Fibroblast of lung (primary cell): ENCODE data around the gene TMPRSS15. TPM values are rescaled to one million over a fixed set of nuclear protein-coding genes. Genes with fewer than 3 reads are reported as not detected.

Experiments
- DNase-seq, 2 donors: peaks; one replicate each; pipeline versions ENCODE4 v3.0.0 to v3.0.0-alpha.2; 2010; ENCODE audit warnings: low read depth in 2 of 2
- H2AFZ ChIP-seq: 2 replicates; pipeline ENCODE4 v1.5.1; 2012; ENCODE audit warnings: low read length, control low read depth, inconsistent platforms
- H3K27ac ChIP-seq: 2 replicates; pipeline ENCODE4 v1.5.1; 2011; ENCODE audit warnings: low read length, control low read depth; ENCODE audit not compliant: insufficient read depth
- H3K27me3 ChIP-seq: 2 replicates; pipeline ENCODE4 v1.5.1; 2011; ENCODE audit warnings: mild to moderate bottlenecking, low read length; ENCODE audit not compliant: control insufficient read depth, insufficient read depth
- H3K36me3 ChIP-seq: 2 replicates; pipeline ENCODE4 v1.5.1; 2011; ENCODE audit warnings: low read length; ENCODE audit not compliant: control insufficient read depth, insufficient read depth
- H3K4me1 ChIP-seq: 2 replicates; pipeline ENCODE4 v1.5.1; 2011; ENCODE audit warnings: low read length; ENCODE audit not compliant: control insufficient read depth, insufficient read depth; ENCODE audit errors: extremely low read depth
- H3K4me2 ChIP-seq: 2 replicates; pipeline ENCODE4 v1.5.1; 2011; ENCODE audit warnings: low read length, control low read depth; ENCODE audit not compliant: insufficient read depth; ENCODE audit errors: extremely low read depth
- H3K4me3 ChIP-seq, 4 experiments: fragments of 200-600 bp in 1 of 4; sonication (generic) in 1 of 4; replicated peaks in 1 of 4; 2 replicates each; pipeline ENCODE4 v1.5.1; 2011 to 2016; ENCODE audit warnings: low read length in 4 of 4, low read depth in 3 of 4, mild to moderate bottlenecking in 3 of 4, control low read depth in 2 of 4, inconsistent platforms in 1 of 4, mixed read lengths in 1 of 4; ENCODE audit not compliant: insufficient read depth in 1 of 4; ENCODE audit errors: control extremely low read depth in 1 of 4
- H3K79me2 ChIP-seq: 2 replicates; pipeline ENCODE4 v1.5.1; 2012; ENCODE audit warnings: mild to moderate bottlenecking, low read length, inconsistent platforms; ENCODE audit not compliant: control insufficient read depth, insufficient read depth
- H3K9ac ChIP-seq: 2 replicates; pipeline ENCODE4 v1.5.1; 2011; ENCODE audit warnings: mild to moderate bottlenecking, low read length, control low read depth; ENCODE audit not compliant: insufficient read depth
- H3K9me3 ChIP-seq: 2 replicates; pipeline ENCODE4 v1.5.1; 2012; ENCODE audit warnings: low read depth, low read length; ENCODE audit not compliant: control insufficient read depth, insufficient read depth
- H4K20me1 ChIP-seq: 2 replicates; pipeline ENCODE4 v1.5.1; 2011; ENCODE audit warnings: low read length; ENCODE audit not compliant: control insufficient read depth, insufficient read depth; ENCODE audit errors: extremely low read depth
- EZH2 ChIP-seq: IDR thresholded peaks from 2 replicates; pipeline ENCODE4 v1.5.1; 2012; ENCODE audit warnings: low read length, control low read depth, mild to moderate bottlenecking; ENCODE audit errors: missing control alignments
- polyA plus RNA-seq, 2 donors: library from polyadenylated mRNA; depleted of rRNA in 1 of 2; stranded (reverse) in 1 of 2; unstranded in 1 of 2; fragments of >200 nt; gene quantifications; 2 replicates each; pipeline ENCODE4 v1.2.1, GENCODE V29; 2011 to 2012; ENCODE audit warnings: missing spikeins in 1 of 2
- total RNA-seq: library from RNA; depleted of rRNA; stranded (reverse); fragments of >200 nt; gene quantifications from 2 replicates; pipeline ENCODE4 v1.2.1, GENCODE V29; 2014
- TF ChIP-seq, protein P1 (sequence below), 2 donors: IDR thresholded peaks in 1 of 2; conservative IDR thresholded peaks in 1 of 2; 1 replicate in 1 of 2; 2 replicates in 1 of 2; pipeline ENCODE4 v1.5.1; 2011 to 2012; ENCODE audit warnings: low read length in 2 of 2, control low read depth in 1 of 2, inconsistent platforms in 1 of 2, low read depth in 1 of 2, mild to moderate bottlenecking in 1 of 2

TMPRSS15 gene
- total and polyA plus RNA-seq, 2 donors (not counting 1 experiment from before 2014, with no cell fraction given): not detected

DNA sequence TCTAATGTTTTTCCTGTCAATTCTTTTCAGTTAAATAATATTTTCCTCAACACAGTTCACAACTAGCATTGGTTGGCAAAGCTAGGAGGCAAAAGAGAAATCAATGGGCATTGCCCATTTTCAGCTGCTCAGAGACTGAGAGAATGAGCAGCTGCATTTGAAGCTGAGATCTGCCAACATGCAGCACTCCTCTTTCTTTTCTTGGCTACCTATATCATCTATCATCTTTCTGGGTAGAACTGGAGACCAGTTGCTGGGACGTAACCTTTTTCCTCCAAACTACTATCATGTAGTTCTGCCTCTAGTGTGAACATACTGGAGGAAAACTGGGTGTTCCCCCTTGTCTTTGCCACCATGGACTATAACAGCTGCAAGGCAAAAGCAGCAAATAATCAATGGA lies 136.1 kb downstream of the TMPRSS15 start:
- H3K9me3 ChIP-seq: no peaks in the 10 kb centered on the region
- no peak for DNase-seq
- H4K20me1 ChIP-seq: no peaks in the 10 kb centered on the region
- no peak for TF ChIP-seq EZH2
- TF ChIP-seq, protein P1, sequence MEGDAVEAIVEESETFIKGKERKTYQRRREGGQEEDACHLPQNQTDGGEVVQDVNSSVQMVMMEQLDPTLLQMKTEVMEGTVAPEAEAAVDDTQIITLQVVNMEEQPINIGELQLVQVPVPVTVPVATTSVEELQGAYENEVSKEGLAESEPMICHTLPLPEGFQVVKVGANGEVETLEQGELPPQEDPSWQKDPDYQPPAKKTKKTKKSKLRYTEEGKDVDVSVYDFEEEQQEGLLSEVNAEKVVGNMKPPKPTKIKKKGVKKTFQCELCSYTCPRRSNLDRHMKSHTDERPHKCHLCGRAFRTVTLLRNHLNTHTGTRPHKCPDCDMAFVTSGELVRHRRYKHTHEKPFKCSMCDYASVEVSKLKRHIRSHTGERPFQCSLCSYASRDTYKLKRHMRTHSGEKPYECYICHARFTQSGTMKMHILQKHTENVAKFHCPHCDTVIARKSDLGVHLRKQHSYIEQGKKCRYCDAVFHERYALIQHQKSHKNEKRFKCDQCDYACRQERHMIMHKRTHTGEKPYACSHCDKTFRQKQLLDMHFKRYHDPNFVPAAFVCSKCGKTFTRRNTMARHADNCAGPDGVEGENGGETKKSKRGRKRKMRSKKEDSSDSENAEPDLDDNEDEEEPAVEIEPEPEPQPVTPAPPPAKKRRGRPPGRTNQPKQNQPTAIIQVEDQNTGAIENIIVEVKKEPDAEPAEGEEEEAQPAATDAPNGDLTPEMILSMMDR (conservative IDR thresholded peaks at IDR 0.05 in 1 of 2, IDR thresholded peaks at IDR 0.05 in 1 of 2; ENCODE audit: low read depth in 1 of 2, low read length in 2 of 2): no peak
- H2AFZ ChIP-seq: no peak overlapping the region
- no peak overlapping the region for H3K4me2 ChIP-seq
- no peaks in the 10 kb centered on the region for H3K36me3 ChIP-seq
- no peaks in the 10 kb centered on the region for H3K4me1 ChIP-seq
- no peaks in the 10 kb centered on the region for H3K79me2 ChIP-seq
- H3K4me3 ChIP-seq: no peak overlapping the region
- no peak overlapping the region for H3K27ac ChIP-seq
- H3K9ac ChIP-seq: no peak overlapping the region
- H3K27me3 ChIP-seq: no peaks in the 10 kb centered on the region

DNA sequence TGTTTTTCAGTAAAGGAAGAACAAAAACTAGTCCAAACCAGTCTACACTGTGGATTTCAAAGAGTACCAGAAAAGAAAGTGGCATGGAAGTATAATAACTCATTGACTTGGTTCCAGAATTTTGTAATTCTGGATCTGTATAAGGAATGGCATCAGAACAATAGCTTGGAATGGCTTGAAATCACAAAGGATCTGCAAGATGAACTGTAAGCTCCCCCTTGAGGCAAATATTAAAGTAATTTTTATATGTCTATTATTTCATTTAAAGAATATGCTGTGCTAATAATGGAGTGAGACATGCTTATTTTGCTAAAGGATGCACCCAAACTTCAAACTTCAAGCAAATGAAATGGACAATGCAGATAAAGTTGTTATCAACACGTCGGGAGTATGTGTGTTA lies 137.6 kb downstream of the TMPRSS15 start:
- H3K27me3 ChIP-seq: no peaks in the 10 kb centered on the region
- no peak overlapping the region for H3K9ac ChIP-seq
- no peaks in the 10 kb centered on the region for H4K20me1 ChIP-seq
- H3K4me3 ChIP-seq: no peak overlapping the region
- no peaks in the 10 kb centered on the region for H3K79me2 ChIP-seq
- H3K4me1 ChIP-seq: no peaks in the 10 kb centered on the region
- no peak overlapping the region for H2AFZ ChIP-seq
- no peaks in the 10 kb centered on the region for H3K36me3 ChIP-seq
- H3K9me3 ChIP-seq: no peaks in the 10 kb centered on the region
- DNase-seq: no peak
- no peak overlapping the region for H3K4me2 ChIP-seq
- no peak overlapping the region for H3K27ac ChIP-seq
- no peak for TF ChIP-seq EZH2
- TF ChIP-seq, protein P1 (conservative IDR thresholded peaks at IDR 0.05 in 1 of 2, IDR thresholded peaks at IDR 0.05 in 1 of 2; ENCODE audit: low read depth in 1 of 2, low read length in 2 of 2): no peak

- H3K36me3 ChIP-seq: no peaks in the 10 kb centered on the region
- H3K27ac ChIP-seq: no peak overlapping the region
- H3K79me2 ChIP-seq: no peaks in the 10 kb centered on the region
- no peaks in the 10 kb centered on the region for H3K4me1 ChIP-seq
- no peak overlapping the region for H3K4me3 ChIP-seq
- H3K27me3 ChIP-seq: no peaks in the 10 kb centered on the region
- no peak for DNase-seq
- TF ChIP-seq EZH2: no peak
- TF ChIP-seq, protein P1 (conservative IDR thresholded peaks at IDR 0.05 in 1 of 2, IDR thresholded peaks at IDR 0.05 in 1 of 2; ENCODE audit: low read depth in 1 of 2, low read length in 2 of 2): no peak
- H4K20me1 ChIP-seq: no peaks in the 10 kb centered on the region
- no peak overlapping the region for H2AFZ ChIP-seq
- no peak overlapping the region for H3K4me2 ChIP-seq
- H3K9ac ChIP-seq: no peak overlapping the region
- H3K9me3 ChIP-seq: no peaks in the 10 kb centered on the region
Measured at GRCh38 chr21:18253799-18254198, 149.8 kb downstream of the TMPRSS15 start.
